ENCODE measurements around the gene FYN. TPM values are rescaled to one million over a fixed set of nuclear protein-coding genes. Genes with fewer than 3 reads are reported as not detected.

Gene FYN
- polyA plus RNA-seq, 1 donor = 169 TPM

DNA sequence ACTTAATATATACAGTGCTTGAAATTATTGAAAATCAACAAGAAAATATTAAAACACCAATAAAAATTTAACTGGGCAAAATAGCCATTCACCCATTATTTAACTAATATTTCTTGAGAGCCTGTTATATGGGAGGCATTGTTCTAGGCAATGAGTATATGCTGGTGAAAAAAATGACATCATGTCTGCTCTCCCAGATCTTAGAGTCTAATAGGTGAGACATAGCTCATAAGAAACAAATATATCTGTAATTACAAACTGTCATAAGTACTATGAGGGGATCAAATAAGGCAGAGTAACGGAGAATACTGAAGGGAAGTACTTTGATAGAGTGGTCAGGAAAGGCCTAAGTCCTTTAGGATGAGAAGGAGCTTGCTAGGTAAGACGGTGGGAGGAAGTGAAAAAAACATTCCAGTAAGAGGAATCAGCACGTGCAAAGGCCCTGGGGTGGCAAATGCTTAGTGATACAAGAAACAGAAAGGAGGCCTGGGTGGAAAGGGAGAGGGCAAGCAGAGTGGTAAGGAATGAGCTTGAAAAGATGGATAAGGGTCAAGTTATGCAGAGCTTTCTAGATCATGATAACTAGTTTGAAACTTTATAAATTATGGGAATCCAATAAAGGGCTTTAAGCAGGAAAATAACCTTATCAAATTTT is 12.2 kb upstream of the FYN start:
- DNase-seq = no peak

GRCh38 chr6:111884068-111884467 is 10.8 kb upstream of the FYN start:
- DNase-seq = no peak

DNA sequence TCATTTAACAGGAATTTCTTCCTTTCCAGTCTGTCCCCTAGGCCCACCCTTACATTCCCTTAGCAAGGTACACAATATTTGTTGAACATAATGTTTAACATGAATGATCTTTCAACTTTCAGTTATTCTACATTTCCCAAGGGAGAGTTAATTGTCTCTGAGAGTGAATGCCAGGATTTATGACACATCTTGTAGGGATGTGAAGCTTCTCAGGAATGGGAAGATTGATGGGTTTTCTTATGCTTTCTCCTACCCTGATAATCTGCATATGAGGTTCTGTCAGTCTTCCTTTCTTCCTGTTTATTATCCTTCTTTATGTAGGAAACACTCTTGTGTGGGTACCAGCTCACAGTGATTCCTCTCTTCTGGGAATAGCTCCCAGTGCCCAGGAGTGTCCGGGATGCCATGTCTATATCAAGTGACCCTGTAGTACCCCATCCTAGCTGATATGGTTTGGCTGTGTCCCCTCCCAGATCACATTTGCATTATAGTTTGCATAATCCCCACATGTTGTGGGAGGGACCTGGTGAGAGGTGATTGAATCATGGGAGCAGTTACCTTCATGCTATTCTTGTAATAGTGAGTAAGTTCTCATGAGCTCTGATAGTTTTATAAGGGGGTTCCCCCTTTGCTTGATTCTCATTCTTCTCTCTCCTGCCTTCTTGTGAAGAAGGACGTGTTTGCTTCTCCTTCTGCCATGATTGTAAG is 7.1 kb upstream of the FYN start:
- DNase-seq = no peak

DNA sequence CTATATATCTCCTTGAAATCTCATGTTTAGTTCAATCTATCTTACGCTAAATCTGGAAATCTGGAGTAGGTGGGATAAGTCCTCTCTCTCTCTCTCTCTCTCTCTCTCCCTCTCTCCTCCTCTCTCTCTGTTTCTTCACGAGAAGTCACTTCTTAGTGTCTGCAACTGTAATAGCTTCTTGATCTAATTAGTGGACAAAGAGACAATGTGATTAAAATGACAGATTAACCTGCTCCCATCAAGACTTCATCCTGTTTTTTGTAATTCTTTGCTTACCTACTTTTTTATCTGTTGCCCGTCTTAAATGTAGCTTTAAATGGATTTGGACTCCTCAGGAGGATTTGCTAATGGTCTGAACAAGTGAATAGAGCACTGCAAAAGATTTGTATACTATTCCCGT is 2.5 kb upstream of the FYN start:
- DNase-seq = no peak

DNA sequence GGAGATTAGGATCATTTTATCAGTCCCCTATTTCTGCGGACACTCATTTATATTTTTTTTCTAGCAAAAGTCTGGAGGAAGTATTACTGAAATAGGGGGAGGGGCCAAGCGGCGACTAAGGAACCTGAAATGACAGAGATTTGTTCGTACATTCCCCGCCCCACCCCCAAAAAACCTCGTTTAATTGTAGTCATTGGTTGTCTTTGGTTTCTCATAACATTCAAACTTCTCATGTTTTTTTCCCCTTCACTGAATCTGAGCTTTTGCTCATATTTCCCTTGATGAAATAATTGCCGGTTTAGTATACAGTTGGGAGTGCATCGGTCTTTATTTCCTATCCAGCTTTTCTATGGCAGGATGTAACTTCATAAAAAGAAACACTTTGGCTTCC is 768 bp upstream of the FYN start:
- peak; percentile 27 for DNase-seq

DNA sequence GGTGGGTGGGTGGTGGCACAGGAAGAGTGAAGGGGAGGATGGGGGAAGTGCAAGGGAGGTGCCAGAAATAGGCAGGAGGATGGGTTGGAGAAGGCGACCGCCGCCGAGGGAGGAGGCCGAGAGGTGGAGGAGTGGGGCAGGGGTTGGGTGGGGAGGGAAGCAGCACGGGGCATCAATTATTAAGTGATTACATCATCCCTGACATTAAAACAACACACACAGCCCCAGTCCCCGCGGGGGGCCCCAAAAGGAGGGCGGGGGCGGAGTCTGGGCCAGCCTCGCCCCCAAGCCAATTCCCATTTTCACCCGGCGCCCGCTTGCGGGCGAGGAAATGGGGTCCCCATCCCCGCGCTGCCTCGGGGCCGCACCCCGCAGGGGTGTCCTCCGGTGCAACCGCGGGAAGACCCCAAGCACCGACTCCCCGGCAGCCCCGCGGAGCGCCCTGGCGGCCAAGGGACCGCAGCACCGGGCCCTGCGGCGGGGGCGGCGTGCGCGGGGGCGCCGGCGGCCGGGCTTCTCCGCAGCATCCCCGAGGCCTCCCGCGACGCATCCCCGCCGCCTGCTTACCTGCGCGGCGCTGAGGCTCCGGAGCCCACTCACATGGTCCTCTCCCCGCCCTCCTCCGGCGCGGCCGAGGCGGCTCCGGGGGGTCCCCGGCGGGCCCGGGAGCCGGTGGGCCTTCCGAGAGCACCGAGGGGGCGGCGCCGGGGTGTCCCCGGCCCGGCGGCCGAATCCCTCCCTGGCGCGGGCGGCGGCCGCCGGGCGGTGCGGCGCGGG is 663 bp downstream of the FYN start:
- no peak for DNase-seq

DNA sequence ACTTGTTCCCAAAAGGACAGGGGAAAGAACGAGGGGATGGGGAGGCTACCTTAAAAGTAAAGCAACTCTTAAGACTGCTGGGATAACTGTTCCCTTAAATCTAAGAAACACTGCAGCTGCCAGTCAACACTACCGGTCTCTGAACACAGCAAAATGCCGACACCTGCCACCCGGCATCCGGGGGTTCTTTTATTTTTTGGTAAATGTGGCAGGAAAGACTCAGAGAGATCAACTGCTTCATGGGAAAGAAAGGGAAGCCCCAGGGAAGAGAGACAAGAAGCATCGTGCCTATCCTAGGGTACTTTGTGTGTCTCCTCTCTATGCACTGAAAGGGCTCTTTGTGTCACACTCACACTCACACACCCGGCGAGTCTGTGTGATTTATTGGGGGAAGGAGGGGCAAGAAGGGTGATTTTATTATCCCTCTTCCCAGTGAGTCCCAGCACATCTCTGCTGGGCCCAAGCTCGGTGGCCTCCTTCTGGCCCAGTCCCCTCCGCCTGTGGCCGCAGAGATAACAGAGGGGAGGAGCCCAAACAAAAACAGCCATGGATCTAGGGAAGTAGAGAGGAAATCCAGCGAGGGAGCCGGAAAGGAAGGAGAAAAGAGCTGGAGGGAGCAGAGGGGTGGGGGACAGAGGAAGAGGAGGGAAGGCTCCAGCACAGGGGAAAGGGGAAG is 1.4 kb downstream of the FYN start:
- DNase-seq = peak; percentile 70

GRCh38 chr6:111871207-111871606 is 2.0 kb downstream of the FYN start:
- peak; percentile 10 for DNase-seq

DNA sequence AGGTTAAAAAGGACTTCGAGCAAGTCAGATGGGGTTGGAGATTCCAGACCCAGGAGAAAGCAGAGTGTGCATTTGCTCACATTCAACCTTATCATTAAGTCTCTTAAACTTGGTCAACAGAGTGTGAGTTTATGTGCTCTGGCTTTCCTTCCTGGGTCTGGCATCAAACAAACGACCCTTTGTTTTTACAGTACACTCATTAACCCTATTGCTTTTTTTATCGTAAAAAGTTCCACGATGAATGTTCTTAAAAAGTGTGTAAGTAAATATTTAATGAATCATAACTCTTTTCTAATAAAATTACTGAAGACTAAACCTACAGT is 2.5 kb downstream of the FYN start:
- DNase-seq = peak; percentile 29

DNA sequence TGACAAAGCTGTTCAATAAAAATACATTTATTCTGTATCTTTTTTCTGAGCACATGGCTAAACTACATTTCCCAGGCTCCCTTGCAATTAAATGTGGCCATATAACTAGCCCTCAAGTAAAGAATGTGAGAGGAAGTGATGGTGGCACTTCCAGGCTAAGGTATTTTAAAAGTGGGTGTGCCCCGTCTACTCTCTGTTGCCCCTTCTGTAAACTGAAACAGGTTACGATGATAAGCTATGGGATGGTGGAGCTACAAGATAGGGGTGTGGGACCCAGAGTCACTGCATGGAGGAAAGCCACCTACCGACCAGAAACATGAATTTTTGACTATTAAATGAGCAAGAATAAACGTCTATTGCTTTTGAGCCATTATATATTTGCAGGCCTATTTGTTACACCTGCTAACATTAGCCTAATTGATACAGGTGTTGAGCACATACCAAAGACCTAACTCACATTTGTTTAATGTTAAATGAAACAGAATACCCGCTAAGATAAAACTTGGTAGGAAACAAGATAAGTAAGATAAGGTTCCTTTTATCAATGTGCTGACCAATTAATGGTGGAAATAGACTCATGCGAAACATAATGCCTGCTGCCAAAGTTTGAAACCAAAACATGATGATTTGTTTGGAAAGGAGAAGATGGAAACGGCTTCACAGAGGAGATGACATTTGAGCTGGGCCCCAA is 3.1 kb downstream of the FYN start:
- DNase-seq = no peak

DNA sequence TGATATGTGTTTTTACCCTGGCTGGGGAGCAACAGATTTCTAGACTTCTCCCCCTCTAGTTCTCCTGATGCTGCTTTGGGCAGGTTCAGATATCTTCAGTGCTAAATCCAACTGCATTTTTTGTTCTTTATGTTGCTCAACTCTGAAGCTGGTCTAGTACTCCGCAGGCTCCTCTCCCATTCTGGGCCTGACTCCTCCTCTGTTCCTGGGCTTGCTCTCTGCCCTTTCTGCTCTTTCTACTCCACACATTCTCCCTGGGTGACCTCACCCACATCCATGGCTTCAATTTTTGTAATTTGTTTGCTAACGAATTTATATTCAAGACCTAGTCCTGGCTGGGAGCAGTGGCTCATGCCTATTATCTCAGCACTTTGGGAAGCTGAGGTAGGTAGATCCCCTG is 6.4 kb downstream of the FYN start:
- DNase-seq = no peak

- no peak for DNase-seq
Measured at GRCh38 chr6:111865909-111866546, 7.2 kb downstream of the FYN start.

- no peak for DNase-seq
Measured at GRCh38 chr6:111865049-111865585, 8.1 kb downstream of the FYN start.

DNA sequence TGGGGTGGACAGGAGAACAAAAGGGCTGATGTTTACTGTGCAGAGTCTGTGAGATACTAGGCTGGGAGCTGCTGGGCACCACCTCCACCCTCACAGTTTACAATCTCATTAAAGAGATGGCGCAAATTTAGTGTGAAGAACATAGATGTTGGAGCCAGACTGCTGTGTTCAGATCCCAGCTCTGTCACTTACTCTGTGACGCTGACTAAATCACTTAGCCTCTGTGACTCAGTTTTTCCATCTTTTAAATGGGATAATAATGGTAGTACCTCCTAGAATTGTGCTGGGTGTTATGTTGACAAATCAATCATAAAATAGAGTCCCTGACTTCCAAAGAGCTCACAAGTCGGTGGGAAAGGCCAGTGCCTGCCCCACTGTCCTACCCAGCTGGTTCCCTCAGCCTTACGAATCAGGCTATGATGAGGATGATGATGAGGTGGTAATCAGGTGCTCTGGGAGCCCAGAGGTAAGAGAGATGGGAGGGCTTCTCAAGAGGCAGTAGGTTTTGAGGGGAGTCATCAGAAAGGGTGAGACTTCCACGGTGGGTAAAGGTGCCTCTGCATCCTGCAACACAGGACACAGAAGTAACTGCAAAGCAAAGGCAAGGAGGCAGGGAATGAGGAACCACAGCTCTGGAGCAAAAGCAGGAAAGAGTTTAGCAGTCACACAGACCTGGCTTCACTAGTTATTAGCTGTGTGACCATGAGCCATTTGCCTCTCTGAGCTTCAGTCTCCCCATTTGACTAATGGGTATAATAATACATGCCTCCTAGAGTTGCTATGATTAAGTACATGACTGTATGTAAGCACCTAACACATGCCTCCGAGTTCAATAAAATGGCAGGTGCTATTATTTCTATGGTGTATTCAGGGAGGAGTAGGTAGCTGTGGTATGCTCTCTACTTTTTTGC is 8.9 kb downstream of the FYN start:
- no peak for DNase-seq

DNA sequence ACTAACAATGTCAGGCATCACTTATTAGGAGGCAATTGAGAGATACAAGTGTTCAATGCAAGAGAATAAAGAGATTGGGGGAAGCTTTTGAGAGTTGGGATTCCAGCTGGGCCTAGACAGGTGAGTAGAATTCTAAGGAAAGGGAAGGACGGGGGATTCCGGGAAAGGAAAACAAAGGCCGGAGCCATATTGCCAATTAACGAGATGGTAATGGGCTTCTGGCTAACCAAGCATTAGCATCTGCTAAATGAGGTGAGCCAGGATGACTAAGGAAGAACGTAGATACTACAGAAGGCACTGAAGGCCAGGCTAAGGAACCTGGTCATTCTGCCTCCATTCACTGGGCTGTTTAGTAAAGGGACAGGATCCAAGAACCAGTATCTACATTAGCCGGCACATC is 10.5 kb downstream of the FYN start:
- DNase-seq = no peak

GRCh38 chr6:111862314-111862713 is 10.9 kb downstream of the FYN start:
- no peak for DNase-seq

GRCh38 chr6:111861431-111861885 is 11.8 kb downstream of the FYN start:
- DNase-seq = no peak

DNA sequence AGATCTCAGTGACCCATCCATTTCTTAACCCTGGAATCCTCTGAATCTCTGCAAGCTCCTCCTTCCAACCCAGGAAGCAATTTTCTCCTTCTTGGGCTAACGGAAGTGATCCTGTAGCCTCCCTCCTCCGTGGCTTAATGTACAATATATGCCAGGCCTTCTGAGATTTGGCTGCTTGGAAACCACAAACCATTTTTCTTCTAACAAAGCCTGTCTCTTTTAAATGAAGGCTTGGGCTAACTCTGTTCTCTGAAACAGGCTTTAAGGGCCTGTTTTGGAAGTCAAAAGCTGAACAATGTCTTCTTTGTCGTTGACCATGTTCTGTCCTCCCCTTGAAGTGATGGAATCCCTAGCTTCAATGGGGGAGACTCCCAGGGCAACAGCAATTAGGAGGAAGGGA is 14.9 kb downstream of the FYN start:
- no peak for DNase-seq

- no peak for DNase-seq
Measured at GRCh38 chr6:111857674-111858337, 15.4 kb downstream of the FYN start.

- DNase-seq = no peak
Measured at GRCh38 chr6:111855753-111856152, 17.5 kb downstream of the FYN start.
